CD4-positive, alpha-beta T cell treated with Interleukin-1 beta for 1 hour (primary cell): ENCODE data around the gene ADAMTSL3.
"Not testable (repeated sequence)": the region's sequence is repeated elsewhere in the genome, so short reads cannot be mapped to it uniquely, and the experiment has no call there.

ENCODE experiments used
- DNase-seq, 2 donors: peaks; one replicate each; pipeline ENCODE4 v3.0.0-alpha.2; 2020 to 2022

Gene ADAMTSL3

GRCh38 chr15:83656943-83657528 is 3.1 kb downstream of the ADAMTSL3 start:
- no peak for DNase-seq

GRCh38 chr15:83657549-83657948 is 3.6 kb downstream of the ADAMTSL3 start:
- DNase-seq, result no peak

- no peak for DNase-seq
Measured at GRCh38 chr15:83658430-83659416, 4.8 kb downstream of the ADAMTSL3 start.

GRCh38 chr15:83659417-83659812 is 5.5 kb downstream of the ADAMTSL3 start:
- DNase-seq, result no peak

- no peak for DNase-seq
Measured at GRCh38 chr15:83665480-83665879, 11.6 kb downstream of the ADAMTSL3 start.

- no peak for DNase-seq
Measured at GRCh38 chr15:83670672-83671229, 16.8 kb downstream of the ADAMTSL3 start.

GRCh38 chr15:83671603-83672002 is 17.7 kb downstream of the ADAMTSL3 start:
- DNase-seq, result no peak

- no peak for DNase-seq
Measured at GRCh38 chr15:83673385-83673784, 19.5 kb downstream of the ADAMTSL3 start.

- DNase-seq, result no peak
Measured at GRCh38 chr15:83682476-83683088, 28.7 kb downstream of the ADAMTSL3 start.

GRCh38 chr15:83685916-83686332 is 32.0 kb downstream of the ADAMTSL3 start:
- DNase-seq, result no peak

GRCh38 chr15:83688201-83688600 is 34.3 kb downstream of the ADAMTSL3 start:
- no peak for DNase-seq

- DNase-seq, result no peak
Measured at GRCh38 chr15:83690676-83691075, 36.8 kb downstream of the ADAMTSL3 start.

GRCh38 chr15:83692746-83693581 is 39.0 kb downstream of the ADAMTSL3 start:
- DNase-seq, result no peak

GRCh38 chr15:83694015-83694414 is 40.1 kb downstream of the ADAMTSL3 start:
- DNase-seq, result no peak

- no peak for DNase-seq
Measured at GRCh38 chr15:83694536-83694935, 40.6 kb downstream of the ADAMTSL3 start.

- DNase-seq, result no peak
Measured at GRCh38 chr15:83695246-83695645, 41.3 kb downstream of the ADAMTSL3 start.

GRCh38 chr15:83695901-83696425 is 42.0 kb downstream of the ADAMTSL3 start:
- DNase-seq, result no peak

GRCh38 chr15:83697716-83698115 is 43.8 kb downstream of the ADAMTSL3 start:
- DNase-seq, result no peak

GRCh38 chr15:83698294-83698693 is 44.4 kb downstream of the ADAMTSL3 start:
- no peak for DNase-seq

- no peak for DNase-seq
Measured at GRCh38 chr15:83699028-83699427, 45.1 kb downstream of the ADAMTSL3 start.

GRCh38 chr15:83700082-83700481 is 46.2 kb downstream of the ADAMTSL3 start:
- no peak for DNase-seq

- not testable (repeated sequence) for DNase-seq
Measured at GRCh38 chr15:83702314-83702713, 48.4 kb downstream of the ADAMTSL3 start.
